Inflammatory macrophage (primary cell): ENCODE results near the gene ZNF559.

Experiments used
- DNase-seq, 2 donors: peaks; one replicate each; pipeline ENCODE4 v3.0.0-alpha.2; 2020 to 2022

The ZNF559 gene

DNA sequence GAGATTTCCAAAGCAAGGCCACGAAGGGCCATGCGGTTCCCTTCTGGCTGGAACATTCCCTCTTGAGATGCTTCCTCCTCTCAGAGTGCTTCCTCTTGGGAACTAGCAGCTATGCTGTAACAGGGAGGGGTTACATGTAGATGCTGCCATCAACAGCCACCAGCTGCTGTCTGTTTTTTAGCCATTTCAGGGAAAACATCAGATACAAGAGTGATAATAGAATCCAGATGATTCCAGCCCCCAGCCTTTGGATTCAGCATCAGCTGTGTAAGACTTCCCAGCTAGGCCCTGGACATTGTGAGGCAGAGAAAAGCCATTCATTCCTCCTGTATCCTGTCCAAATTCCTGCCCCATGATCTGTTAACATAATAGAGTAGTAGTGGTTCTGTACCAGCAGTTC, 30.7 kb downstream of the ZNF559 start:
- DNase-seq: no peak

DNA sequence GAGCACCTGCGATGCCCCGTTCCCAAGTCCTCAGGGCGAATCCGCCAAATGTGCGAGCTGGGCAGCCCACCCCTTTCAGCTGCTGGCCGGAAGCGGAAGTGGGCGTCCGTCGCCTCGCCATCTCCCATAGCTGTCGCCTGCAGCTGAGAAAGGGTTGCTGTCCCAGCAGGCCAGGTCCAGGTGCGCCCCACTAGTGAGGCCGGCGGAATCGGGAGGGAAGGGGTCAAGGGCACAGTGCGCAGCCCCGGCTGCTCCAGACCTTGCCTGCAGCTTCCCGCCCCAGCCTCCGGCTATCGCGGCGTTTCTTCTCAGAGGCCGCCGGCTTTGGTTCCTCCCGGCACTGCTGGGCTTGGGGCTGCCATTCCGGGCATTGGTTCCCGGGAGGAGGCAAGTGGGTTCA, 38.9 kb downstream of the ZNF559 start, which contains the start of gene ZNF177:
ZNF177 (plus strand) TSS at position 109 of the 400 bp plus-strand sequence. CDS start 15,299 bp downstream, outside the sequence.
- DNase-seq: no peak

GRCh38 chr19:9370738-9371619, 47.0 kb downstream of the ZNF559 start:
- DNase-seq: no peak

GRCh38 chr19:9381361-9381785, 57.4 kb downstream of the ZNF559 start:
- no peak for DNase-seq
